Fibroblast of the conjunctiva (primary cell): ENCODE measurements around the gene SUFU.
"Not testable (repeated sequence)": the region's sequence is repeated elsewhere in the genome, so short reads cannot be mapped to it uniquely, and the experiment has no call there.

Source experiments
- DNase-seq: peaks from one replicate; pipeline ENCODE4 v3.0.0-alpha.2; 2010; ENCODE audit warnings: low read depth

SUFU gene

DNA sequence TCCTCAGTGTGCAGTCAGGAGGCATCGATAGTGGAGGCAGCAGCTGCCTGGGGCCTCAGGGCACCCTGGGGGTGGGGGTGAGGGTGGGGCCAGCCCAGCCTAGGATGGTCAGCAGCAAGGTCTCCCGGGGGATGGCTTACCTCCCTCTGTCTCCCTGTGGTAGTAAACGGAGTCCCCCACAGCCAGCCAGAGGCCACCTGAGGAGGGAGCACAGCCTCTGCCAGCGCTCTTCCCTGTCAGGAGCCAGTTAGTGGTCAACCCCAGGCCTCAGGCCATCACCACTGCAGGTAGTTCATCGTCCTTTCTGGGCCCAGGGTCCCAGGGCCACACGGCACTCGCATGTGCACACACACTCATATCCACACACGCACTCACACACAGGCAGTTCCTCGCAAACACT lies 23.4 kb upstream of the SUFU start:
- no peak for DNase-seq

DNA sequence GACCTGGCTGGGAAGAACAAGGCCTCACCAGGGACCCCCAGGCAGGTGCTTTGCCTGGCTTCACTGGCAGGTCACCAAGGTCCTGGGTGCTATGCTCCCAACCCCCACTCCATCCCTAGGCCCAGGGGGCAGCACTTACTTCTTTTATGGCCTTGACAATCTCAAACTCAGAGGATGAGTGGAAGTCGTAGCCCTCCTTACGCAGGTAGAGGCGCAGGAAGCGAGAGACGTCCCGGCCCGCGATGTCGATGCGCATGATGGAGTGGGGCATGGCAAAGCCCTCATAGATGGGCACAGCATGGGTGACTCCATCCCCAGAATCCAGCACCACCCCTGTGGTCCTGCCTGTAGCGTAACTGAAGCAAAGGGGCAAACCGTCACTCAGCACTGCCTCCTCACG lies 19.8 kb upstream of the SUFU start:
- no peak for DNase-seq

DNA sequence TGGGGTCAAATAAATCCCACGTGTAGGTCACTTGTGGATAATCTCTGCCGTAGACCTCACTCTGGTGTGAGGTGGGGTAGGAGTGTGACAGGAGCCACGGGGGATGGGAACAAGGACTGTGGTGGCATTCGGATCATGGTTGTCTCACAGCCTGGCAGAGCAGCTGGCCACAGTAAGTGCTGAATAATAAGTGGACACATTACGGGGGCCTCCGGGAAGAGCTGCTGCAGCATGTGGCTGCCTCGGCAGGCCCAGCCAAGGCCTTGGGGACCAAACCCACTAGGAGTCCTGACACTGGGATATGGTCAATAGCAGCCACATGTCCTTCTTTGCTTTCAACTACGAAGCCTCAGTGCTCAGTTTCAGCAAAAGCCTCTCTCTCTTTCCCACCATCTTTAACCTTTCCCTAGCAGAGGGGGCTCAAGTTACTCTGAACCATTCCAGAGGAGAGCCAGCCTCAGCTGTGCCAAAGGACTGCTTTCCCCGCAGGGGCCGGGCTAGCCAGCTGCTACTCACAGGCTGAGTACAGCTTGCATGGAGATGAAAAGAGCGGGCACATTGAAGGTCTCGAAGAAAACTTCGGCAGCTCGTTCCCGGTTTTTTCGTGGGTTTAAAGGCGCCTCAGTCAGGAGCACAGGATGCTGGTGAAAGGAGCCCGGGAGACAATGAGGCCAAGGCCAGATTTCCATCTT lies 18.5 kb upstream of the SUFU start:
- DNase-seq = no peak

DNA sequence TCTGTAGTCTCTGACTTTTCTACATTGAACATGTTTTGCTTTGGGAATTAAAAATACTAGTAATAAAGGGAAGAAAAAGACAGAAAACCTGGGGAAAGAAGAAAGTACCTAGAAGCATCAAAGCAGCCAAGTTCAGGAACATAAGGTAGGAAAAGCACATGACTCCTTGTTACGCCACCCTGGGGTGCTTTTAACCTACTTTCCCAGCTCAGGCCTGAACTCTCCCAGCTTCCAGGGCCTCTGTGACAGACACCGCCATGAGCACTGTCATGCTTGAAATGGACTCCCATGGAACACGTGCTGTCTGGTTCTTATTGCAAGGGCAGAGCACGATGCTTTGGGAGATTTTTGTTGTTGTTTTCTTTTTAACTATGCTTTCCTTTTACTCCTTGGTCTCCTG lies 12.6 kb upstream of the SUFU start:
- DNase-seq = no peak

DNA sequence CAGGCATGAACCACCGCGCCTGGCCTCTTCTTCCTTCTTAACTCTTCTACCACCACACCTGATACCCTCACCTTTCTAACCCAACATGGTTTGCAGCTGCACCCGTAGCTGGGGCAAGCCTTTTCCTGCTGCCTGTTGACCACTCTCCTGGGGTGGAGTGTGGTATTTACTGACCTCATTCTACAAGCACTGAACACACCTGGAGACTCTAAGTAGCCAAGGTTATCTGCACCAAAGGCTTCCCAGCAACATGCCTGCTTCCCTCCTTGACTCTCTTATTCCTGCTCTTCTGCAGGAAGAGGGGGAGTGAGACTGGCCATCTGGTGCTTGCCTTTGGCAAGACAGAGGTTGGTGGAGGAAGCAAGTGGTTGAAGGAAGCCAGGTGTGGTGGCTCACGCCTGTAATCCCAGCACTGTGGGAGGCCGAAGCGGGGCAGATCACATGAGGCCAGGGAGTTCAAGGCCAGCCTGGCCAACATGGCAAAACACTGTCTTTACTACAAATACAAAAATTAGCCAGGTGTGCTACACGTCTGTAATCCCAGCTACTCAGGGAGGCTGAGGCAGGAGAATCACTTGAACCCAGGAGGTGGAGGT lies 11.3 kb upstream of the SUFU start:
- DNase-seq = no peak

DNA sequence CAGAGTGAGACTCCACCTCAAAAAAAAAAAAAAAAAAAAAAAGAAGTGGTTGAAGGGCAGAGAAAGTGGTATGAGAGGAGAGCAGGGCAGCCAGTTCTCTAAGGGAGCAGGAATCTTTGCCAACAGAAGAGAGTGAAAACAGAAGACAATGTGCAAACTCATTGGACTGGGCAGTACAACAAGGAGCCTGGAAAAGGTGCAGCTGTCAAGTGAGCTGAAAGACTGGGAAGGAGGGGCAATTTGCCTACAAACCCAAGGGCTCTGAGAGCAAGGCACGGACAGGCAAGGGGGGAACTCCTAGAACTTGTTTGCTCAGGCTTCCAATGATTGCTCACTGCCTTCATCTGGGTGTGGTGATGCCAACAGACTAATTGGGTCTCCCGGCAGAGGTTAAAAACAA lies 10.8 kb upstream of the SUFU start:
- no peak for DNase-seq

DNA sequence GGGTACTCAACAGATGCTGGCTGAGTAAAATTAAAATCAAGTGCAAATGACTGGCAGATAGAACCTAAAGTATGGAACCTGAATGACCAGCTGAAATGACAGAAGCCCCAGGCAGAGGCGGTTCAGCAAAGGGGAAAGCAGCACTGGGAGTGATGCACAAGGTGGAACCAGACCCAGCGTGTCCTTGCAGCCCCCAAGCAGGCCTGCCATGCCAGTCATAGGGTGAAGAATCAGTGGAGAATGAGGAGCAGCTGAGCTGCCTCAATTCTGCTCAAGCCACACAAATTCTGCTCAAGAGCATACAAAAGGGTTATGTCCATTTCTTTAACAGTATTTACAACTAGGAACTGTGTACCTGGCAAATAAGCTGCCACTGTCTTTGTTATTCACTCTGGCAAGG lies 10.0 kb upstream of the SUFU start:
- no peak for DNase-seq

DNA sequence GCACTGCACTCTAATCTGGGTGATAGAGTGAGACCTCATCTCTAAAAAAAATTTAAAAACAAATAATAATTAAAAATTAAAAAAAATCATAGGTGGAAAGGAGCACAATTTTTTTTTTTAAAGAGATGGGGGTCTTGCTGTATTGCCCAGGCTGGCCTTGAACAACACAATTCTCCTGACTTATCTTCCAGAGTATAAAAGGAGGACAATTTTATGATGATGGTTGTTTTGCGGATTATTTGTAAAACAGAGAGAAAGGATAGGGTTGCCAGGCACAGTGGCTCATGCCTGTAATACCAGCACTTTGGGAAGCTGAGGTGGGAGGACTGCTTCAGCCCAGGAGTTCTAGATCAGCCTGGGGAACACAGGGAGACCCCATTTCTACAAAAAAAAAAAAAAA lies 6.2 kb upstream of the SUFU start:
- DNase-seq = no peak

DNA sequence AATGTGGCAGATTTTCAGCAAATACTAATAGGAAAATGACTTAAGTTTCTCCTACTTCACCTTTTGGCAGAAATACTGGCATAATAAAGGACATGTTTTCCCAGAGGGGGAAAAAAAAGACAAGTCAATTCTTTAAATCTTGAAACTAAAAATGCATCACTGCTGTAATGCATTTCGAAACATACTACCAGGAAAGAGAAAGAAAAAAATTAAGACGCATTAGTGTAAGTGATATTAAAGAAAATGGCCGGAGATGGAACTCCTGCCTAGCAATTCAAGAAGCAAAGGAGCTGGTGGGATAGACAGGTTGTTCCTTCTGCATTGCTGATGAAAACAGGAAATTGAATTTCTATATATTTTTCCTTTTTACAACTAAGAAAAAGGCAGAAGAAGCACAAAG lies 4.4 kb upstream of the SUFU start:
- DNase-seq = no peak

DNA sequence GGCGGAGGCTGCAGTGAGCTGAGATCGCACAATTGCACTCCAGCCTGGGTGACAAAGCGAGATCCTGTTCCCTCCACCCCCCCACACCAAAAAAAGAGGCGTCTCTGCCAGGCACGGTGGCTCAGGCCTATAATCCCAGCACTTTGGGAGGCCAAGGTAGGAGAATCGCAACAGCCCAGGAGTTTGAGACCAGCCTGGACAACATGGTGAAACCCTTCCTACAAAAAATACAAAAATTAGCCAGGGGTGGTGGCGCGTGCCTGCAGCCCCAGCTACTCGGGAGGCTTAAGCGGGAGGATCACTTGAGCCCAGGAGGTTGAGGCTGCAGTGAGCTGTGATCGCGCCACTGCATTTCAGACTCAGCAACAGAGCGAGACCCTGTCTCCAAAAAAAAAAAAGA lies 3.1 kb upstream of the SUFU start:
- DNase-seq = not testable (repeated sequence)

DNA sequence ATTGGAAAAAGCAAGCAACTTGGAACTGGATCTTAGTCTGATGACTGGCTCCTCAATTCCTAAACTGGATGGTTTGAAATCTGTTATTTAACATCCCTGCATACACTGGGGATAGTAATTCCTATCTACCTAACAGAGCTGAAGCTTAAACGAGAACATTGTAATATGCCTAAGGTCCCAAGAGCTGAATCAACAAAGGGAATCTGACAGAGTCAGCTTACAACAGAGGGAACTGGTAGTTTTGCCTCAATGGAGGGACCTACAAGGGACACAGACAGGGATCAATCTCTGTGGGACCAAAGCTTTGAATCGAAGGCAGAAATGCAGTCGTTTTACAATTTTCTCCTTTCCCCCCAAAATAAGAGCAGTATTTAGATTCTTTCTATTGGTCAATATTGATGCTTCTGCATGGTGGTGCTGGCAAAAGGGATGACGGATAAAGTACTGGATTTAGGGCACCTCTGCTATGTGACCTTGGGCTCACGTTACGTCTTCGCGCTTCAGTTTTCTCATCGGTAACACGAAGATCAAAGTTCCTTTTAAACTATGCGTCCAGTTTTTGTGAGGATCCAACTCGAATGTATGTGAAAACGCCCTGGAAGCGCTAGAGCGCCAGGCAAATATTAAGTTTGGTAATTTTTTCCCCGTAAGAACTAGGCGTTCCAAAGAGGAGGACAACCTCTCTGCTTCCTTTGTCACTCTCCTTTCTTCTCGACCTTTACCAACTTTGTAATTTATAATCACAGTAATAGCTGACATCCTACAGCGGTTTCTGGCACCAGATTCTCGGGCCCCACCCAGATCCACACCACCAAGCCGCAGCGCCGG lies 2.4 kb upstream of the SUFU start:
- no peak for DNase-seq

DNA sequence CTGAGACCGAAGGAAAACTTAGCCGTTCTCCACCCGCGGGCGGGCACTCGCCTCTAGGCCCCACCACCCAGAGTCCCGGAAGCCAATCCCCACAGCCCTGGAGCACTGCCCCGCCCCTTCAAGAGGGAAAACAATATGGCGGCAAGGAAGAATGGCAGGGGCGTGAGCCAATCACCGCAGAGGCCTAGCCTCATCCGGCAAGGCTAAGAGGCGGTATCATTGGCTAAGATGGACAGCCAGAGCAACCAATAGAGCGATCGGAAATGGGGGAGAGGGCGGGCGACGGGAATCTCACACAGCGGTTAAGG lies 1.8 kb upstream of the SUFU start:
- peak; percentile 99 for DNase-seq

DNA sequence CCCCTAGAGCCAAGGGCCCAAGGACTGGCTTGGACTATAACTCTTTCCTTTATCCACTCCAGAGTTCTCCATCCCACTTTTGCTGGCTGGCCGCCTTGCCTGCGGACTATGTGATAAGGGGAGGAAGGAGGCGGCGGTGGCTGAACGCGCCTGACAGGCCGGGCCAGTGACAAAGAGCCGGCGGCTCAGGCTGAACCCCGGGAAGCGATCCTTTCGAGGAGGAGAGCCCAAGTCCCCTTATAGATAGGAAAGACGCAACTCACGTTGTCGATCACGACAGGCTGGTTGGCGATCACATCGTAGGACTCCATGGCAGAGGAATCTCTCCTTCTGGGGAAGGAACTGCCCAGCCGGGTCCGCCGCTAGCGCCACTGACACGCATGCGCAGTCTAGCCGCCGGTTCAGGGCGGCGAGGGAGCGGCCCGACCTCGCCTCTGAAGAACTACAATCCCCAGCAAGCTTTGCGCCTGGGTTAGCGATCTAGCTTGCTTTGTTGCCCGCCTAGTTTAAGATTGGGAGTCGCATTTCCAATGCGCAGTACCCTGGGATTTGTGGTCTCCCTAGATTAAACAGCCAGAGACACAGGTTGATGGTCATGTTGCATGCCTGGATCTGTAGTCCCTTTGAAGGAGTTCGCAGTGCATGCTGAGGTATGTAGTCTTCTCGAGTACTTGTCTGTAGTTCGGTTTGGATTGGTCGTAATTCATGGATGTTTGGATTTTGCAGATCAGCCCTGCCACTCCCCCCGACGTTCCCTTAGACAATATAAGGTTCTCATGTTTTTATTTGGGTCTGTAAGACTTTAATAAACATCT lies 1.2 kb upstream of the SUFU start, which contains the start of gene ACTR1A:
TSS of gene ACTR1A (minus strand) at position 376 of the 815 bp plus-strand sequence. CDS start at position 311, 65 bp downstream.
- DNase-seq = peak; percentile 100

DNA sequence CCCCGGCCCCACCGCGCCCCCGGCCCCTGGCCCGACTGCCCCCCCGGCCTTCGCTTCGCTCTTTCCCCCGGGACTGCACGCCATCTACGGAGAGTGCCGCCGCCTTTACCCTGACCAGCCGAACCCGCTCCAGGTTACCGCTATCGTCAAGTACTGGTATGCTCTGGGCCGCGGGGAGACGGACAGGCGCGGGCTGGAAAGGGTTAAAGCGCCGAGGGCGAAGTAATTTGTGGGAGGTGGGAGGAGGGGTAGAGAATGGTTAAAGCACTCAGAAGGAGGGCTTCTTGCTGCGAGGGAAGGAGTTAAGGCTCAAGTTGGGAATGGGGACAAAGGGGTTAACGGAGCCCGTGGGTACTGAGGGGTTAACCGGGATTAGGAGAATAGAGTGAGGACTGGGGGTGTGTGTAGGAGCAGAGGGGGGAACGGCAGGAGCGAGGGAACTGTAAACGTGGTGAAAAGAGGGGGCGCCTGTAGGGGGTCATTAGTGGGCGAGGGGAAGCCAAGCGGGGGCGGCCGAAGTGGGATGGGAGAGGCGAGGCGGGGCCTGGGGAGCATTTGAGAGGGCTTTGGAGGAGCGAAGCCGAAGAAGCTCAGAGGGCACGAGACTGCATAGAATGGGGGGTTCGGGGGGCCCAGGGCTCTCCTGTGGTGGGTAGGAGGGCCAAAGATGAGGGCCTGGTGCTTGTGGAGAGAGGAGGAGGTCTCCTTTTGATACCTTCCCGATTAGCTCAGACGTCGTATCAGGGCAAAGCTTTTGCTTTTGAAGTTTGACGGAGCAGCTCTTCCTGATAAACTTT lies 605 bp downstream of the SUFU start:
- DNase-seq = no peak

DNA sequence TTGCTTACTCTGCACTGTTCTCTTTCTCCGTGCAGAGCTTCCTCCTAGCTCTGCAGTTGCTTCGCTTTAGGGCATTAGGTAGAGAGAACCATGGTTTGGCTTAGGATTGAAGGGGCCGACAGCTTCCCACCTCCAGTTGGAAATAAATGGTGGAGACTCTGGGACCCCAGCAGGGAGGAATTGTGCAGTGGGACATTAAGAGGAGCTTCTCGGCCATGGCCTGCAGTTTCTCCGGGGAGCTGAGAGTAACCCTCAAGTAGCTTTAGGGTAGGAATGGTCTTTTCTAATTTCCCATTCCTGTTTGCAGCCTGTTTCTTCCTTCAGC lies 1.2 kb downstream of the SUFU start:
- no peak for DNase-seq

DNA sequence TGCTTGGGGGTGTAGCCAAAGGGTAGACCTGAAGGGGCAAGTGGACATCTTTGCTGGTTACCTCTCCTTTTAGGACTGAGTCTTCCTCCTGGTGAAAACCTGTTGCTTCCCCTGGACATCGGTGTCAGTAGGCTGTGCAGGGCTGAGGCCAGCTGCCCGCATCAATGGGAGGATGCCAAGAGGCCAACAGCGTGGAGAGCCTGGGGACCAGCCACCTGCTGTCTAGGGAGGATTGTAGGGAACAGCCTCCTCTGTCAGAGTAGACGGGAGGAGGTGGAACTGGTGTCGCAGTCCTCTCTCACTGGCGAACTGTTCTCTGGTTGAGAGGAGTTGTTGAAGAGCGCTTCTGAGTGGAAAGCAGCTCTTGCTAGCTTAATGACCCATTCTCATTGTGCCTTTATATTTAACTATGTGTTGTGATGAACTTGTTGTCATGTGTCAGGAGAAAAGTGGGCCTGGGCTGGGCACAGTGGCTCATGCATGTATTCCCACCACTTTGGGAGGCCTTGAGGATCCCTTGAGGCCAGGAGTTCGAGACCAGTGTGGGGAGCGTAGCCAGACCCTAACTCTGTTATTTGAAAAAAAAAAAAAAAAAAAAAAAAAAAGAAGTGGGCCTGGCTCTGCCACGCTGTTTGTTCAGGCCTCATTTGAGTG lies 1.8 kb downstream of the SUFU start:
- no peak for DNase-seq

DNA sequence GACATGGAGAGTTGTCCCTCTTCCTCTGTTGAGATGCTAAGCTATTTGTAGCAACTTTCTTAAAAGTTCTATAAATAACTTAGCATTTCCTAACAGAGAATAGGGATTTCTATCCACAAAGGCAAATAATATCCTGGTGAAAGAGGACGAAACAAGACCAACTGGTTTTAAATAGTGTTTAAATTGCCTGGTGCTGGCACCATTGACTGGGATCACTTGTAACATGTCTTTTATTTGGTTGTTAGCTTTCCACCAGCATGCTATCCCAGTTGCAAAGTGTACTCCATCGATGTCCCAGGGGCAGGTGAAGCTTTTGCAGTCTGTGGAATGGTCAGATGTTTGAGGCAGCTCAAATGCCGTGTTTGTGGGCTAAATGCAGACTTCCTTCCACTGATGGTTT lies 3.7 kb downstream of the SUFU start:
- DNase-seq = no peak

DNA sequence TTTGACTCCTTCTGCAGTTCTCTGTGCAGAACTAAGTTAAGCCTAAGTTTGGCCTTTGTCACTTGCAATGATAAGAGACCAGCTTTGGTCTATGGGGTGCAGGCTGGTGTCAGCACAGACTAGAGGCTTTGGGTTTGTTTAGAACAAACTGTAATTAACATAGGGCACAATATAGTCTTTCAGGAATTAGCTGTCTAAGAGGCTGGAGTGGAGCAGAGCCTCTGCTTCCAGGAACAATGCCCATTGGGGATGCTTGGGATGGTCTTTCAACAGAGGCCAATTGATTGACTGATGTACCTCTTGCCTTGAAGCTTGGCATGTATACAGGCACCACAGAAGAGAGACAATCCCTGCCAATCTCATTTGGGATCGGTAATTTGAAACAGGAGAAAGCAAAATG lies 4.7 kb downstream of the SUFU start:
- DNase-seq = no peak

DNA sequence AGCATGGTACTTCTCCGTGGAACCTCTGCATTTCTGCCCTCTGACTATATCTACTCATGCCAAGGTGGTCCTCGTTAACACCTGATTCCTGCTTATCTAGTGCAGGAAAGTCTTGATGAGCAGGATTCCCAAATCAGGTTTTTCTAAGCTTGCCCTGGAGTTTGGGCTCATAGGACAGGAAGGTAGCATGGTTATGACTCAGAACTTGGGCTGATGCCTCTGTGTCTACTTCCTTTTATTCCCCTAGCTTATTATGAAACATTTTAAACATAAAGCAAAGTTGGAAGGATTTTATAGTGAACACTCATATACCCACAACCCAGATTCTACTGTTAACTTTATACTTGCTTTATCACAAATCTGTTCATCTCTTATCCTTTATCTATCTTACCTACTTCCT lies 5.6 kb downstream of the SUFU start:
- DNase-seq = no peak

DNA sequence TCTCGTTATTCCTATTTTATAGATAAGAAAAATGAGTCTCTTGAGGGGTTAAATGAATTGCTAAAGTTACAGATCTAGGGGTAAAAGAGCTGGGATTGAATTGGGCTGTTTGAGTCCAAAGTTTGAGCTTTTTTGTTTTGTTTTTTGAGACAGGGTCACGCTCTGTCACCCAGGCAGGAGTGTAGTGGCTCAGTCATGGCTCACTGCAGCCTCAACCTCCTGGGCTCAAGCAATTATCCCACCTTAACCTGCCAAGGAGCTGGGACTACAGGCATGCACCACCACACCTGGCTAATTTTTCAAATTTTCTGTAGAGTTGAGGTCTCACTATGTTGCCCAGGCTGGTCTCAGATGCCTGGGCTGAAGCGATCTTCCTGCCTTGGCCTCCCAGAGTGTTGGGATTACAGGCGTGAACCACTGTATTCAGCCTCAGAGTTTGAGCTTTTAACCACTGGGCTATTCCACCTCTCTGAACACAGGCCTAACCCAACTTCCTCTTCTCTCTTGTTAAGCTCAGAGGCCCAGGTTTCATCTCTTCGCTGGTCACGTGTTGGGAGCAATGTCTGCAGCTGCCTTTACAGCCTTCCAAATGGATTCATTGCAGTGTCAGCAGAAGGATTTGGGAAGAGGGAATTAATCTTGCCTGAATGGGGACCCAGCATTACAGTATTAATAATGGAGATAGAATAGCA lies 8.0 kb downstream of the SUFU start:
- DNase-seq = no peak
